Measurements from ENCODE around the gene SNRPN.

GRCh38 chr15:24986653-24987052 is 31.9 kb downstream of the SNRPN start:
- TF ChIP-seq CTCF (IDR thresholded peaks at IDR 0.05) (no peak), POLR2A (IDR thresholded peaks at IDR 0.05) (no peak)

All from tibial nerve (tissue), 3 donors.